GM04504 (cell line): ENCODE results near the gene CDC42EP1.

Experiments
- DNase-seq: peaks from one replicate; pipeline ENCODE4 v3.0.0-alpha.2; 2012; ENCODE audit warnings: low read depth

Gene CDC42EP1

GRCh38 chr22:37561212-37562048 is 1.1 kb downstream of the CDC42EP1 start:
- peak; percentile 73 for DNase-seq

GRCh38 chr22:37562049-37562875 is 2.0 kb downstream of the CDC42EP1 start:
- DNase-seq: no peak

- DNase-seq: peak; percentile 90
Measured at GRCh38 chr22:37563153-37564081, 3.1 kb downstream of the CDC42EP1 start.

GRCh38 chr22:37564111-37564711 is 3.9 kb downstream of the CDC42EP1 start:
- DNase-seq: no peak

GRCh38 chr22:37565830-37566229 is 5.5 kb downstream of the CDC42EP1 start:
- DNase-seq: no peak

GRCh38 chr22:37566329-37566837 is 6.1 kb downstream of the CDC42EP1 start:
- no peak for DNase-seq

GRCh38 chr22:37566903-37567798 is 6.9 kb downstream of the CDC42EP1 start:
- no peak for DNase-seq

- DNase-seq: no peak
Measured at GRCh38 chr22:37568012-37568411, 7.7 kb downstream of the CDC42EP1 start.

GRCh38 chr22:37568448-37569008 is 8.2 kb downstream of the CDC42EP1 start:
- no peak for DNase-seq

- no peak for DNase-seq
Measured at GRCh38 chr22:37569009-37569920, 9.0 kb downstream of the CDC42EP1 start.

- DNase-seq: no peak
Measured at GRCh38 chr22:37569921-37570660, 9.8 kb downstream of the CDC42EP1 start.

GRCh38 chr22:37570661-37570976 is 10.3 kb downstream of the CDC42EP1 start:
- DNase-seq: no peak

- DNase-seq: no peak
Measured at GRCh38 chr22:37571258-37571991, 11.1 kb downstream of the CDC42EP1 start.

- DNase-seq: no peak
Measured at GRCh38 chr22:37571992-37572373, 11.7 kb downstream of the CDC42EP1 start.

GRCh38 chr22:37575490-37576003 is 15.3 kb downstream of the CDC42EP1 start:
- no peak for DNase-seq

GRCh38 chr22:37578002-37578401 is 17.7 kb downstream of the CDC42EP1 start:
- no peak for DNase-seq

- no peak for DNase-seq
Measured at GRCh38 chr22:37581504-37581903, 21.2 kb downstream of the CDC42EP1 start.
